WTC11 (cell line): ENCODE measurements around the gene AFF3. TPM values are rescaled to one million over a fixed set of nuclear protein-coding genes. Genes with fewer than 3 reads are reported as not detected.
"Not testable (repeated sequence)": the region's sequence is repeated elsewhere in the genome, so short reads cannot be mapped to it uniquely, and the experiment has no call there.

Experiments used
- ATAC-seq: fragments of 200-7000 bp; cut with Tn5 transposase; 2 replicates; pipeline ENCODE4 v1.10.0; 2021; ENCODE audit warnings: mild to moderate bottlenecking, moderate library complexity
- CTCF ChIA-PET: fragments of 300-600 bp; sonication (Branson Sonifier 250); formaldehyde crosslinking; loops from one replicate; lab custom pipeline; 2021; ENCODE audit warnings: antibody characterized with exemption; lab: Charles Lee
- POLR2A ChIA-PET: fragments of 350-600 bp; sonication (Branson Sonifier 250); formaldehyde crosslinking; loops from one replicate; lab custom pipeline; 2021; ENCODE audit warnings: antibody characterized with exemption; lab: Charles Lee
- DNase-seq: peaks from one replicate; pipeline ENCODE4 v3.0.0; 2021; ENCODE audit warnings: low spot score
- H3K27ac Mint-ChIP-seq: 2 replicates; pipeline ENCODE4 v1.8.0; 2021; ENCODE audit warnings: mixed read lengths
- H3K27me3 Mint-ChIP-seq: 2 replicates; pipeline ENCODE4 v1.8.0; 2021; ENCODE audit warnings: low read depth, mild to moderate bottlenecking, moderate library complexity, mixed read lengths
- H3K36me3 Mint-ChIP-seq: 2 replicates; pipeline ENCODE4 v1.8.0; 2021; ENCODE audit warnings: mixed read lengths
- H3K4me1 Mint-ChIP-seq: 2 replicates; pipeline ENCODE4 v1.8.0; 2022; ENCODE audit warnings: mixed read lengths
- H3K4me3 Mint-ChIP-seq: 2 replicates; pipeline ENCODE4 v1.8.0; 2021; ENCODE audit warnings: mild to moderate bottlenecking, moderate library complexity, mixed read lengths
- H3K9me3 Mint-ChIP-seq: 2 replicates; pipeline ENCODE4 v1.8.0; 2021; ENCODE audit warnings: mixed read lengths
- ATF1 ChIP-seq: sonication (generic); formaldehyde crosslinking; IDR thresholded peaks from 2 replicates; pipeline ENCODE4 v1.8.1; 2023; ENCODE audit warnings: mild to moderate bottlenecking, moderate library complexity, missing genetic modification reagents
- GRHL2 ChIP-seq: fragments of 250-450 bp; sonication (Bioruptor Pico); IDR thresholded peaks from 2 replicates; pipeline ENCODE4 v1.8.0; 2022; ENCODE audit warnings: mild to moderate bottlenecking, moderate library complexity; ENCODE audit not compliant: insufficient replicate concordance, severe bottlenecking
- KAT7 ChIP-seq: sonication (generic); formaldehyde crosslinking; IDR thresholded peaks from 2 replicates; pipeline ENCODE4 v1.8.1; 2023; ENCODE audit warnings: missing genetic modification reagents, mild to moderate bottlenecking, borderline replicate concordance
- NR3C1 ChIP-seq: sonication (generic); formaldehyde crosslinking; conservative IDR thresholded peaks from 2 replicates; pipeline ENCODE4 v1.8.1; 2023; ENCODE audit warnings: low read depth, mild to moderate bottlenecking, missing genetic modification reagents
- OVOL2 ChIP-seq: fragments of 250-450 bp; sonication (Bioruptor Pico); IDR thresholded peaks from 2 replicates; pipeline ENCODE4 v1.9.0; 2021; ENCODE audit warnings: mild to moderate bottlenecking, borderline replicate concordance
- TCF7 ChIP-seq: sonication (generic); formaldehyde crosslinking; IDR thresholded peaks from 2 replicates; pipeline ENCODE4 v1.8.0; 2022; ENCODE audit warnings: mild to moderate bottlenecking, low read depth, missing genetic modification reagents, moderate library complexity
- TEAD4 ChIP-seq: sonication (generic); formaldehyde crosslinking; IDR thresholded peaks from 2 replicates; pipeline ENCODE4 v1.8.0; 2022; ENCODE audit warnings: mild to moderate bottlenecking, missing genetic modification reagents
- ZBTB21 ChIP-seq: sonication (generic); formaldehyde crosslinking; IDR thresholded peaks from 2 replicates; pipeline ENCODE4 v1.8.1; 2023; ENCODE audit warnings: mild to moderate bottlenecking, missing genetic modification reagents, borderline replicate concordance
- ZNF232 ChIP-seq: sonication (generic); formaldehyde crosslinking; IDR thresholded peaks from 2 replicates; pipeline ENCODE4 v1.8.0; 2022; ENCODE audit warnings: mild to moderate bottlenecking, missing genetic modification reagents
- total RNA-seq: library from RNA; stranded (reverse); gene quantifications from 3 replicates; pipeline ENCODE4 v1.2.3, GENCODE V29; 2021
- TF ChIP-seq, protein P1 (sequence below): fragments of 250-450 bp; sonication (Bioruptor Pico); IDR thresholded peaks from 2 replicates; pipeline ENCODE4 v1.9.0; 2021; ENCODE audit warnings: moderate library complexity, mild to moderate bottlenecking, inconsistent platforms, borderline replicate concordance
- TF ChIP-seq, protein P2 (sequence below): sonication (generic); formaldehyde crosslinking; IDR thresholded peaks from 2 replicates; pipeline ENCODE4 v1.8.1; 2023; ENCODE audit warnings: mild to moderate bottlenecking, missing genetic modification reagents, moderate library complexity
- TF ChIP-seq, protein P3 (sequence below): sonication (generic); formaldehyde crosslinking; IDR thresholded peaks from 2 replicates; pipeline ENCODE4 v1.8.1; 2022; ENCODE audit warnings: missing genetic modification reagents, borderline replicate concordance
- TF ChIP-seq, protein P4 (sequence below): sonication (generic); formaldehyde crosslinking; IDR thresholded peaks from 2 replicates; pipeline ENCODE4 v1.8.1; 2022; ENCODE audit warnings: mild to moderate bottlenecking, missing genetic modification reagents, moderate library complexity, borderline replicate concordance
- TF ChIP-seq, protein P5 (sequence below): sonication (generic); formaldehyde crosslinking; IDR thresholded peaks from 2 replicates; pipeline ENCODE4 v1.8.1; 2022; ENCODE audit warnings: low read depth, mild to moderate bottlenecking, moderate library complexity, missing genetic modification reagents, borderline replicate concordance
- TF ChIP-seq, protein P6 (sequence below): sonication (generic); formaldehyde crosslinking; IDR thresholded peaks from 2 replicates; pipeline ENCODE4 v1.8.1; 2023; ENCODE audit warnings: mild to moderate bottlenecking, missing genetic modification reagents

The AFF3 gene
- total RNA-seq, 1 experiment from 2014 or later: 1.2 TPM

DNA sequence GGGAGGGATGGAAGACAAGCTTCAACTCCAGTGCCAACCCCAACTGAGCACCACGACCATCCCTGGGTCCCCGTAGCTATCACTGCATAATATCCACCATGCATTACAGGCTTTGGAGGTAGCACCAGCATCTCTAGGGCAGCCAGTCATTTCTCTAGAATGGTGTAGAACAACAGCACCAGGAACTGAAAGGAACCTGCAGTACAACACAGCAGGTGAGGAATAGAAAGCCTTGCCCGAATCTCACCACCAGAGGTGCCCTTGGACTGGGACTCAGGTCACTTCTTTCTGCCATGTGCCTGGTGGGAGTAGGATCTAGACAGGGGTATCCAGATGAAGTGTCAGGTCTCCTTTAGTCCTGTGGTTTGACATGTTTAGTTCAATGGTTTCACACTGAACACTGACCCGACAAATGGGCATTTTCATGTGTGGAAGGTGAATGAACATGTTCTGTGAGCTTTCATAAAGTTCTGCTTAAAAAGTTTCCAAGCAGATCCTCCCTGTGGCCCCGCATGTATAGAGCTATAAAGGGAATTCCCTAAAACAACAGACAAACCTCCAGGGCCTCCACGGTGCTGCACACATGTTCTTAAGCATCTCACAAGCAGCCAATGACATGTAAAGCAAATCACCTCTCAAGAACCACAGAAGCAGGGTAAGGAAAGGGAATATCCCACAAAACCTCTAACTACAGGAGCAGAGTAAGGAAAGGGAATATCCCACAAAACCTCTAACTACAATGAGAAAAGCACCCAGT lies 208.3 kb downstream of the AFF3 start (continued):
- TF ChIP-seq ZBTB21 (CRISPR knock-in tag) (no peak), NR3C1 (no peak), ATF1 (no peak)
- TF ChIP-seq, protein P1, sequence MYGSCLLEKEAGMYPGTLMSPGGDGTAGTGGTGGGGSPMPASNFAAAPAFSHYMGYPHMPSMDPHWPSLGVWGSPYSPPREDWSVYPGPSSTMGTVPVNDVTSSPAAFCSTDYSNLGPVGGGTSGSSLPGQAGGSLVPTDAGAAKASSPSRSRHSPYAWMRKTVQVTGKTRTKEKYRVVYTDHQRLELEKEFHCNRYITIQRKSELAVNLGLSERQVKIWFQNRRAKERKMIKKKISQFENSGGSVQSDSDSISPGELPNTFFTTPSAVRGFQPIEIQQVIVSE: no peak
- TF ChIP-seq, protein P2, sequence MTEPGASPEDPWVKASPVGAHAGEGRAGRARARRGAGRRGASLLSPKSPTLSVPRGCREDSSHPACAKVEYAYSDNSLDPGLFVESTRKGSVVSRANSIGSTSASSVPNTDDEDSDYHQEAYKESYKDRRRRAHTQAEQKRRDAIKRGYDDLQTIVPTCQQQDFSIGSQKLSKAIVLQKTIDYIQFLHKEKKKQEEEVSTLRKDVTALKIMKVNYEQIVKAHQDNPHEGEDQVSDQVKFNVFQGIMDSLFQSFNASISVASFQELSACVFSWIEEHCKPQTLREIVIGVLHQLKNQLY: no peak
- TF ChIP-seq, protein P3, sequence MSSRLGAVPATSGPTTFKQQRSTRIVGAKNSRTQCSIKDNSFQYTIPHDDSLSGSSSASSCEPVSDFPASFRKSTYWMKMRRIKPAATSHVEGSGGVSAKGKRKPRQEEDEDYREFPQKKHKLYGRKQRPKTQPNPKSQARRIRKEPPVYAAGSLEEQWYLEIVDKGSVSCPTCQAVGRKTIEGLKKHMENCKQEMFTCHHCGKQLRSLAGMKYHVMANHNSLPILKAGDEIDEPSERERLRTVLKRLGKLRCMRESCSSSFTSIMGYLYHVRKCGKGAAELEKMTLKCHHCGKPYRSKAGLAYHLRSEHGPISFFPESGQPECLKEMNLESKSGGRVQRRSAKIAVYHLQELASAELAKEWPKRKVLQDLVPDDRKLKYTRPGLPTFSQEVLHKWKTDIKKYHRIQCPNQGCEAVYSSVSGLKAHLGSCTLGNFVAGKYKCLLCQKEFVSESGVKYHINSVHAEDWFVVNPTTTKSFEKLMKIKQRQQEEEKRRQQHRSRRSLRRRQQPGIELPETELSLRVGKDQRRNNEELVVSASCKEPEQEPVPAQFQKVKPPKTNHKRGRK (CRISPR knock-in tag): no peak

DNA sequence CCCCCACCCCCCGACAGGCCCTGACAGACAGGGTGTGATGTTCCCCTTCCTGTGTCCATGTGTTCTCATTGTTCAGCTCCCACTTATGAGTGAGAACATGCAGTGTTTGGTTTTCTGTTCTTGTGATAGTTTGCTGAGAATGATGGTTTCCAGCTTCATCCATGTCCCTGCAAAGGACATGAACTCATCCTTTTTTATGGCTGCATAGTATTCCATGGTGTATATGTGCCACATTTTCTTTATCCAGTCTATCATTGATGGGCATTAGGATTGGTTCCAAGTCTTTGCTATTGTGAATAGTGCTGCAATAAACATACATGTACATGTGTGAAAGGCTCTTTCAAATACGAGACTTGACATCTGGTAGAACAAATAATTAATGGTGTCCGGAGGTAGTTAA lies 208.9 kb downstream of the AFF3 start:
- H3K9me3 Mint-ChIP-seq, H3K4me1 Mint-ChIP-seq, DNase-seq, H3K27ac Mint-ChIP-seq, POLR2A ChIA-PET, H3K4me3 Mint-ChIP-seq, H3K36me3 Mint-ChIP-seq, CTCF ChIA-PET, H3K27me3 Mint-ChIP-seq, ATAC-seq: not testable (repeated sequence)

DNA sequence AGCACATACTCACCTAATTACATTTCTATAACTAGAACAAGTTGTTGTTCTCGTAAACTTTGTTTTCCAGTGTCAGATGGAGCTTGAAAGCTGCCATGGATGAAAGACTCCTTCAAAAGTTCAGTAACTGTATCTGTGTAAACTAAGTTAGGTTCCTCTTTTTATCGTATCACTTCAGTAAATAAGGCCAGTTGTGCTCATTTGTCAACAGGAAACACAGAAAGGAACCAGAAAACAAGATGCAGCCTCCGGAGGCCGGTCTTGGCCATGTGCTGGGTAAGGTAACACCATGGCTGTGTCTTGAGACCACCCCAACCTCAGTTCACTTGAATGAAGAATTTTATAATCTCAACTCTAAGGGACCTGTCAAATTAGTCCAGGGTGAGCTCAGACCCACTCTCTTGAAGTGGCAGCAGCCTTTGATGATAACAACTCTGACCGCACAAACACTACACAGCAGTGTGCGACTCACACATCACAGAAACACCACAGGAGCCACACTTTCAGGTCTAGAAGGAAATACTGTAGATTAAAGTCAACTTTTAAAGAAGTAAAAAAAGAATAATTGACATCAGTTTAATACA lies 213.8 kb downstream of the AFF3 start:
- ATAC-seq (no peak), DNase-seq (no peak)
- H3K9me3 Mint-ChIP-seq: peaks cover 2% of the 10 kb centered on the region
- H3K27ac Mint-ChIP-seq: no peak overlapping the region
- H3K4me1 Mint-ChIP-seq: no peaks in the 10 kb centered on the region
- H3K36me3 Mint-ChIP-seq: no peaks in the 10 kb centered on the region
- TF ChIP-seq, protein P4, sequence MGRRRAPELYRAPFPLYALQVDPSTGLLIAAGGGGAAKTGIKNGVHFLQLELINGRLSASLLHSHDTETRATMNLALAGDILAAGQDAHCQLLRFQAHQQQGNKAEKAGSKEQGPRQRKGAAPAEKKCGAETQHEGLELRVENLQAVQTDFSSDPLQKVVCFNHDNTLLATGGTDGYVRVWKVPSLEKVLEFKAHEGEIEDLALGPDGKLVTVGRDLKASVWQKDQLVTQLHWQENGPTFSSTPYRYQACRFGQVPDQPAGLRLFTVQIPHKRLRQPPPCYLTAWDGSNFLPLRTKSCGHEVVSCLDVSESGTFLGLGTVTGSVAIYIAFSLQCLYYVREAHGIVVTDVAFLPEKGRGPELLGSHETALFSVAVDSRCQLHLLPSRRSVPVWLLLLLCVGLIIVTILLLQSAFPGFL: no peak
- no peak overlapping the region for H3K4me3 Mint-ChIP-seq
- H3K27me3 Mint-ChIP-seq: no peaks in the 10 kb centered on the region
- CTCF ChIA-PET: interaction anchor here (1.1 kb wide), 1 partner anchor 332 kb away, joined by 3 read pairs; no protein-coding TSS in a partner anchor
- POLR2A ChIA-PET: no interaction called here

DNA sequence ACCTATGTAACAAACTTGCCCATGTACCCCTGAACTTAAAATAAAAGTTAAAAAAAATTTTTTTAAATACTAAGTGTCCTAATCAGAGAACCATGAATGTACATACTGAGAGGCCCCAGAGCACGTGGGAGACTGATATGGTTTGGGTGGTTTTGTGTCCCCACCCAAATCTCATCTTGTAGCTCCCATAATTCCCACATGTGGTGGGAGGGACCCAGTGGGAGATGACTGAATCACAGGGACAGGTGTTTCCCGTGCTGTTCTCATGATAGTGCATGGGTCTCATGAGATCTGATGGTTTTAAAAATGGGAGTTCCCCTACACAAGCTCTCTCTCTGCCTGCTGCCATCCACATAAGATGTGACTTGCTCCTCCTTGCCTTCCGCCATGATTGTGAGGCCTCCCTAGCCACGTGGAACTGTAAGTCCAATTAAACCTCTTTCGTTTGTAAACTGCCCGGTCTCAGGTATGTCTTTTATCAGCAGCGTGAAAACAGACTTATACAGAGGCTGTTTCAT lies 214.6 kb downstream of the AFF3 start:
- CTCF ChIA-PET: interaction anchor here (1.1 kb wide), 1 partner anchor 333 kb away, joined by 3 read pairs; no protein-coding TSS in a partner anchor
- DNase-seq, POLR2A ChIA-PET: not testable (repeated sequence)

DNA sequence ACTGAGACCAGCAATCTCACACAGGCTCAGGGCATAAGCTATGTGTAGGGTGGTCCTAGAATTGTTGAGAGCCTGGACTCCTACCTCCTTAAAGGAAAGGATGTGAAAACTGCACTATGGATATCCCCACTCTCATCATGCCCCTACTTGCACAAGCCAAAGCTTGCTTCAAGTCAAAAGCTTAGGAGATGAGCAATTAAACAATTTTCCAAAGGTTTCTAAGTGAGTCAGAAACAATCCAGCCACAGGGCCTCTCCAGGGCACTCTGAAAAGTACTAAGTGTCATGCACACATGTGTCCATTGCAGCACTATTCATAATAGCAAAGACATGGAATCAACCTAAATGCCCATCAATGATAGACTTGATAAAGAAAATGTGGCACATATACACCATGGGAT lies 215.4 kb downstream of the AFF3 start:
- ChIA-PET CTCF (interaction anchor here (1.1 kb wide), 1 partner anchor 334 kb away, joined by 3 read pairs; no protein-coding TSS in a partner anchor), POLR2A (no interaction called here)
- ATAC-seq: no peak
- peaks cover 12% of the 10 kb centered on the region for H3K9me3 Mint-ChIP-seq
- H3K27me3 Mint-ChIP-seq: no peaks in the 10 kb centered on the region
- no peaks in the 10 kb centered on the region; the same call in 1 of the 2 replicates for H3K36me3 Mint-ChIP-seq
- no peak overlapping the region for H3K4me3 Mint-ChIP-seq
- no peaks in the 10 kb centered on the region for H3K4me1 Mint-ChIP-seq
- no peak overlapping the region for H3K27ac Mint-ChIP-seq
- no peak for DNase-seq
- TF ChIP-seq KAT7 (CRISPR knock-in tag): no peak
- no peak for TF ChIP-seq TEAD4
- no peak for TF ChIP-seq OVOL2
- TF ChIP-seq GRHL2 (CRISPR knock-in tag): no peak
- TF ChIP-seq ZNF232 (CRISPR knock-in tag): no peak
- no peak for TF ChIP-seq TCF7 (CRISPR knock-in tag)
- TF ChIP-seq, protein P5, sequence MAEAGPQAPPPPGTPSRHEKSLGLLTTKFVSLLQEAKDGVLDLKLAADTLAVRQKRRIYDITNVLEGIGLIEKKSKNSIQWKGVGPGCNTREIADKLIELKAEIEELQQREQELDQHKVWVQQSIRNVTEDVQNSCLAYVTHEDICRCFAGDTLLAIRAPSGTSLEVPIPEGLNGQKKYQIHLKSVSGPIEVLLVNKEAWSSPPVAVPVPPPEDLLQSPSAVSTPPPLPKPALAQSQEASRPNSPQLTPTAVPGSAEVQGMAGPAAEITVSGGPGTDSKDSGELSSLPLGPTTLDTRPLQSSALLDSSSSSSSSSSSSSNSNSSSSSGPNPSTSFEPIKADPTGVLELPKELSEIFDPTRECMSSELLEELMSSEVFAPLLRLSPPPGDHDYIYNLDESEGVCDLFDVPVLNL: no peak
- TF ChIP-seq, protein P6, sequence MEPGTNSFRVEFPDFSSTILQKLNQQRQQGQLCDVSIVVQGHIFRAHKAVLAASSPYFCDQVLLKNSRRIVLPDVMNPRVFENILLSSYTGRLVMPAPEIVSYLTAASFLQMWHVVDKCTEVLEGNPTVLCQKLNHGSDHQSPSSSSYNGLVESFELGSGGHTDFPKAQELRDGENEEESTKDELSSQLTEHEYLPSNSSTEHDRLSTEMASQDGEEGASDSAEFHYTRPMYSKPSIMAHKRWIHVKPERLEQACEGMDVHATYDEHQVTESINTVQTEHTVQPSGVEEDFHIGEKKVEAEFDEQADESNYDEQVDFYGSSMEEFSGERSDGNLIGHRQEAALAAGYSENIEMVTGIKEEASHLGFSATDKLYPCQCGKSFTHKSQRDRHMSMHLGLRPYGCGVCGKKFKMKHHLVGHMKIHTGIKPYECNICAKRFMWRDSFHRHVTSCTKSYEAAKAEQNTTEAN (CRISPR knock-in tag): no peak

More for the DNA sequence above, 214.6 kb downstream of the AFF3 start:
- H3K27me3 Mint-ChIP-seq, H3K4me3 Mint-ChIP-seq, H3K9me3 Mint-ChIP-seq, ATAC-seq, H3K4me1 Mint-ChIP-seq, H3K36me3 Mint-ChIP-seq, H3K27ac Mint-ChIP-seq: not testable (repeated sequence)
